D341Med (cell line): ENCODE measurements around the gene KRT38.

Experiments used
- DNase-seq: peaks from one replicate; pipeline ENCODE4 v3.0.0; 2012; ENCODE audit warnings: low spot score

KRT38 gene

DNA sequence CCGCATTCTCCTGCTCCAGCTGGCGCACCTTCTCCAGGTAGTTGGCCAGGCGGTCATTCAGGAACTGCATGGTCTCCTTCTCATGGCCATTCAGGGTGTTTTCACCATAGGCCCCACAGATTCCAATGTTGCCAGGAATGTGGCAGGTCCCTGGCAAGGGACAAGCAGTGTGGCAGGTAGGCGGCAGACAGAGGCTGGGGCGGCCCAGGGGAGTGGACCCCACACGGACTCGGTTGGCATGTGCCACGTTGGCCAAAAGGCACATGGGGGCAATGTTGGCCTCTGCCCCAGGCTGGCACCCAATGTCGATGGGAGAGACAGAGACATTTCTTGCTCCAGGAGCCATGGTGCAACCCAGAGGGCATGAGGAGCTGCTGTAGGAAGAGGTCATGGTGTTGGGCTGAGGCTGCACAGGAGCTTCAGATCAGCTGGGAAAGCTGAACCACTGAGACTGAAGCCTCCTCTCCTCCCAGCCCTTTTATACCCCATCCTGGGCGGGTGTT, at the start of gene KRT38:
Gene KRT38, minus strand, starts transcription at position 453 of the 503 bp plus-strand sequence. Its CDS starts 62 bp downstream, at position 391.
- no peak for DNase-seq

DNA sequence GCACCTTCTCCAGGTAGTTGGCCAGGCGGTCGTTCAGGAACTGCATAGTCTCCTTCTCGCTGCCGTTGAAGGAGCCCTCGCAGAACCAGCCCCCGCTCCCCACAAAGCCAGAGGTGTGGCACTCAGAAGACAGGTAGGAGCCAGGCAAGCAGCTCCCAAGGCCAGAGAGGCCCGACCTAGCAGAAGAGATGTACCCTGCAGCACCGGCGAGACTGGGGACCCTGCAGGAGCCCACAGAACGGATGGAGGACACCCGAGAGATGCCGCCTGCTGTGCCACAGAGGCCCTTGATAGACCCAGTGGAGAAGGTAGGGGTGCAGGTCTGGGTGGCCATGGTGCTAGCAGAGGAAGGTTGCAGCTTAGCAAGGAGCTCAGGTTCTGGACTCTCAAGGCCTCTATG, 48.7 kb upstream of the KRT38 start, which contains the start of gene KRT36:
Gene KRT36, minus strand, starts transcription at position 380 of the 400 bp plus-strand sequence. Its CDS starts 46 bp downstream, at position 334.
- no peak for DNase-seq

DNA sequence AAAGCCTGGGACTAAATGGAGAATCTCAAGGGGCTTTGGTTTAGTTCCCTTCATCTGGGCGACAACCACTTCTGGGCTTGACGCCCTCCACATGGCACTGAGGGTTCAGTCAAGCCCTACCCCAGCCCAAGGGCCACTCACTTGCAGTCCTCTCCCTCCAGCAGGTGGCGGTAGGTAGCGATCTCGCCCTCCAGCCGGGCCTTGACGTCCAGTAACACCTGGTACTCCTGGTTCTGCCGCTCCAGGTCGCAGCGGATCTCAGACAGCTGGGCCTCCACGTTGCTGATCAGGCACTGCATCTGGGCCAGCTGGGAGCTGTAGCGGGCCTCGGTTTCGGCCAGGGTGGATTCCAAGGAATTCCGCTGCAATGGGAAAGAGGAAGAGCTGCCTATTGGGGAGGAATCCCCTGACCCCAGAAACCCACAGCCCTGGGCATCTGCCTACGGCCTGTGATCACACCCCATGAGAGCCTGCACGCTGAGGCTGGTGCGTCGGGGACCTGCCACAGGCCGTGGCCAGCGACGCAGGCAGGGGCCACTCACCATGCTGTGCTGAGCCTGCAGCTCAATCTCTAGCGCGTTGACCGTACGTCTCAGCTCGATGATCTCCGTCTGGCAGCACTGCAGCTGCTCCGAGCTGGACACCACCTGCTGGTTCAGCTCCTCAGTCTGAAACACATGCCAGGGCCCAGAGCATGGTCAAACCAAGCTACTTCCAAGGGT, 46.2 kb upstream of the KRT38 start:
- peak; percentile 72 for DNase-seq

DNA sequence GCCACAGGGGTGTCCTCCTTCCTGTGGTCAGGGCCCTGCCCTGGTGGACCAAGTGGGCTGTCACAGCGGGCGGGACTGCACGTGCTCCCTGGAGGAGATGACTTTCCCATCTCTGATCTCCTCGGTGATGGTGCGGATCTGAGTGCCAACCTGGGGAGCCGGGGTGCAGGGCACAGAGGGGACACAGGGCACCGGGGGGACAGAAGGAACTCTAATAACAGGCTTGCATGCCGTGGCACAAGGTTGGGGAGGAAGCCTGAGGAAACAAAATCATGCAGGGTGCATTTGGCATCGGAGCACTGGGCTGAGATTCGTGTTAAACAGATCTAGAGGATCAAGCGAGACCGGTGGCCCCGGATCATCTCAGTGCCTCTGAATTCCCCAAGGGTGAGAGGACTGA, 45.5 kb upstream of the KRT38 start:
- DNase-seq = no peak

DNA sequence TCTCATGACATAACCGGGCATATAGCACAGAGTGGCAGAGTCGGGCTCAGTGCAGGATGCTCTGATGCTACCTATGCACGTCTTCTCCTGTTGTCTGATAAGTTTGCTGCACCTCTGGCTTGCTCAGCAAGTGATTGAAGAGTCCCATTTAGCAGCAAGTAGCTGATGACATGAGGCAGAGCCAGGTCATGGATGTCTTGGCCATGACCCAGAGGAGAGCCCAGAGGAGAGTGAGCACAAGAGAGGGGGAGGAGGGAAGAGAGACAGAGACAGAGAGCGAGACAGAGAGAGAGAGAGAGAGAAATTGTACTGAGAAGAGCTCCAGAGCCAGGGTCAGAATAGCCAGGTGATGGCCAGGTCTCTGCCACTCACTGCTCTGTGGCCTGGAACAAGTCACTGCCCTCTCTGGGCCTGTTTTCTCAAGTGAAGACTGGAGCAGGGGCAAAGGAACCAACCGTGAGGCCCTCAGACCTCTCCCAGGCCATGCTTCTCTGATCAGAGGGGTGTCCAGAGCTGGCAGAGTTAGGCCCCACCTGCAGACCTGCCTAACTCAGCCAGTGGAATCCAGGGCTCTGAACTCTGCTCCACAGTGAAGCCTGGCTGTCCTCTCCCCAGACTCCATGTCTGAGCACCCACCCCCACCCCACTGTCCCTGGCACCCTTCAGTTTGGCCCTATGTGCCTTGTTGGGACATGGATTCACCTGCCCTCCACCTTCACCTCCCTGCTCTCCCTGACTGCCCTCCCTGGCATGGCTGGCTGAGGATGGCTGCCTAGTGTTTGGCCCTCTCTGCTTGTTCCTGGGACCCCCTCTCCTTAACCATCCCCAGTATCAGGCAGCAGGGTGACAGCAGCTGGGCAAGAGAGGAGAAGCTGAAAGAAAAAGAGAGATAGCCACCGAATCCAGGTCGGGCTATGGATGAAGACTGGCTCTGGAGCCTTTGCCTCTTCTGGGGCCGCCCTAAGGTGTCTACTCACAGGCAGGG, 44.4 kb upstream of the KRT38 start:
- no peak for DNase-seq

DNA sequence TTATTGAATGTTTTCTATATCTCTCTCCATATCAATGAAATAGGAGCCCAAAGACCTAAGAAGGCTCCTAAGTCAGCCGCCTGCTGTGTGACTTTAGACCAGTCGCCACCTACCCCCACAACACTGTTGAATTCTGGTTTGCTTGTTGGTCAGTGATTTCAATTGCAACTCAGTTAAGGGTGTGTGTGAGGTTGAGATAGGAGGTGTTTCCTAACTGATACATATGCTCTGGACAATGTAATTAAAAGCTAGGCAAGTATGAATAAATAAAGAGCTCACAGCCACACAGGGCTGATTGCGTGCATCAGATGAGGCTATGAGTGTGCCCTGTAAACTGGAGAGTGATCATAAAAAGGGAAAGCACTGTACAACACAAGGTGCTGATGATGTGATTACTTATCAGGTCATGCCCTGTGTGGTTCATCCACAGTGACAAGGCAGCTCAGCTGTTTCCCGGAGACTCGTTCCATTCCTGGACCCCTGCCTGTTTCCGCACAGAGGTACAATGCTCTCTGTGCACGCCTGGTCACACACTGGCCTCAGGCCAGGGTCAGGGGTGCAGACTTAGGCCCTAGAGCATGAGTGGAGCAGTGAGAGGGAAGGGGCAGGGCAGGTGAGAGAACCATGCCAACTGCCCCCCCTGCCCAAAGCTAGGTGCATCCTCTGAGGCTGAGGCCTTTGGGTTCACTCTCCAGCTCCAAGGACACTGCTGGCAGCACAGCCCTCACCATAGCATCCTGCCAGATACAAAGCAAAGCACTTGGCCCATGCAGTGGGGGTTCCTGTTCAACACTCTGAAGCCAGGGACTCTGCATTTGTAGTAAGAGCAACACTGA, 43.4 kb upstream of the KRT38 start:
- DNase-seq = no peak

DNA sequence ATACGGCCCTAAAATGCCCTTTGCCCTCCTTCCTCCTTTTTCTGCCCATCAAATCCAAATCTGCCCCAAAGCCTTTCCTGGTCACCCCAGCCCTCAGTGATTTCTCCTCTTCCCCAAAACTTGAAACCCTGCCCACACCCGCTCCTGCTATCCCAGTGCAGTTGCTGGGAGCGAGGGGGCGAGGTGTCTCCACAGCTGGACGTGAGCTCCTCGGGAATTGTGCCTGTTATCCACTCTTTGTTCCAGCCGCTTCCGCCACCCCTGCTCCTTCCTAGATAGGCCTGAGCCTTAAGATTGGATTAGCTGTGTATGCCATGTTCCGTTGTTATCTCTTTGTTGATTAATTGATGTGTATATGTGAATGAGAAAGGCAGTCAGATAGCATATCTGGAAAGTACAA, 42.7 kb upstream of the KRT38 start:
- no peak for DNase-seq

DNA sequence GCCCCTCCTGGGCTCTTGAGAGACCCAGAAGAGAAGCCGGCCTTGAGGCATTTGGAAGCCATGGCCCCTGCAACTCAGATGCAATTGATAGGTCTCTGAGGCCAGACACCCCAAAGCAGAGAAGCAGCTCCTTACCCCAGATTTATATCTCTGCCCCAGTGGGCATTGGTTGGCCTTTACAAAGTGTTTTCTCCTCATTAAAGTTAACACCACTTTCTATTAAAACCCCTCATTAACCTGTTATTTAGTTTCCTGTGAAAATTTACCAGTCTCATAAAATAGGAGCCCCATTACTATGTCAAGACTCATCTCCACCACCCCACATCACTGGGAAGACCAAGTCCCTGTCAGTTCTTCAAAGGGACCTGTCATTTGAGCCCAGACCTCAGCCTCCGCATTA, 40.3 kb upstream of the KRT38 start, which contains the start of gene KRT35:
Gene KRT35, minus strand, starts transcription at position 116 of the 400 bp plus-strand sequence. Its CDS starts 54 bp downstream, at position 62.
- DNase-seq = no peak

DNA sequence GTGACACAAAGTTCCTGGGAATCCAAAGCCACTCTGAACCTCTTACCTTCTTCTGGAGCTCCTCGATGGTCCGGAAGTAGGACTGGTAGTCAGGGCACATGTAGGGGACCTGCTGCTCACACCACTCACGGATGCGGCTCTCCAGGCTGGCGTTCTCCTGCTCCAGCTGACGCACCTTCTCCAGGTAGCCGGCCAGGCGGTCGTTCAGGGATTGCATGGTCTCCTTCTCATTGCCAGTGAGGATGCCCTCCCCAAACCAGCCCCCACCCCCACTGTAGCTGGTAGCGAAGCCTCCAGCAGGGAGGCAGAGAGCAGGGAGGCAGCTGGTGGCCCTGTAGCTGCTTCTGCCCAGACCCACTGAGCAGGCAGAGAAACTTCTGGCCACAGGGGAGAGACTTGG, 39.8 kb upstream of the KRT38 start:
- DNase-seq = no peak

DNA sequence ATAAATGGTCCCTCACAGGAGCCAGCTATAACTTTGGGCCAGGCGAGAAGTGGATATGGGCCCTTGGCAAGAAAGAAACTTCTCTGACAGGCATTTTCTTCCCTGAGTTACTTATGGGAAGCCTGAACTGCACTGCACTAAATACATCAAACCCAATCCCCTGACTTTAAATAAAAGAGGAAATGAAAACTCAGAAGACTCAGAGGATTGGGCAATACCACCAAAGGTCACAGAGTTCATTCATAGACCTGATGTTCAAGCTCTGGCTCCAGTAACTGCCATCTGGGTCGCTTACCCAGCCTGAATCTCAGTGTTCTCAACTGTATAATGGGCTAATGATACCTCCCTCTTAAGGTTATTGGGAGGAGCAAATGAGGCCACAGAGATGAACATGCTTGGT, 39.4 kb upstream of the KRT38 start:
- no peak for DNase-seq

DNA sequence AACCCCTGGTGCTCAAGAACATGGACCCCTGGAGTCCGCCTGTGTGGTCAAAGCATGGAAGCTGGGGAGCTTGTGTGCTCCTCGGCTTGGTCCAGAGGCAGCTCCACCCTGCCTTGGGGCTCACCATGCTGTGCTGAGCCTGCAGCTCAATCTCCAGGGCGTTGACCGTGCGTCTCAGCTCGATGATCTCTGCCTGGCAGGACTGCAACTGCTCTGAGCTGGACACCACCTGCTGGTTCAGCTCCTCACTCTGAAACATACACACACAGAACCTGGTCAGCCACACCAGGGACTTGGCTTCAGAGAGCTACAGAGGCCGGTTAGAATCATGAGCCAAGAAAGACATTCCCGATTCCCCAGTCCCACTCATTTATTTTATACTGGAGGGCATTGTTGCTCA, 37.5 kb upstream of the KRT38 start:
- no peak for DNase-seq

DNA sequence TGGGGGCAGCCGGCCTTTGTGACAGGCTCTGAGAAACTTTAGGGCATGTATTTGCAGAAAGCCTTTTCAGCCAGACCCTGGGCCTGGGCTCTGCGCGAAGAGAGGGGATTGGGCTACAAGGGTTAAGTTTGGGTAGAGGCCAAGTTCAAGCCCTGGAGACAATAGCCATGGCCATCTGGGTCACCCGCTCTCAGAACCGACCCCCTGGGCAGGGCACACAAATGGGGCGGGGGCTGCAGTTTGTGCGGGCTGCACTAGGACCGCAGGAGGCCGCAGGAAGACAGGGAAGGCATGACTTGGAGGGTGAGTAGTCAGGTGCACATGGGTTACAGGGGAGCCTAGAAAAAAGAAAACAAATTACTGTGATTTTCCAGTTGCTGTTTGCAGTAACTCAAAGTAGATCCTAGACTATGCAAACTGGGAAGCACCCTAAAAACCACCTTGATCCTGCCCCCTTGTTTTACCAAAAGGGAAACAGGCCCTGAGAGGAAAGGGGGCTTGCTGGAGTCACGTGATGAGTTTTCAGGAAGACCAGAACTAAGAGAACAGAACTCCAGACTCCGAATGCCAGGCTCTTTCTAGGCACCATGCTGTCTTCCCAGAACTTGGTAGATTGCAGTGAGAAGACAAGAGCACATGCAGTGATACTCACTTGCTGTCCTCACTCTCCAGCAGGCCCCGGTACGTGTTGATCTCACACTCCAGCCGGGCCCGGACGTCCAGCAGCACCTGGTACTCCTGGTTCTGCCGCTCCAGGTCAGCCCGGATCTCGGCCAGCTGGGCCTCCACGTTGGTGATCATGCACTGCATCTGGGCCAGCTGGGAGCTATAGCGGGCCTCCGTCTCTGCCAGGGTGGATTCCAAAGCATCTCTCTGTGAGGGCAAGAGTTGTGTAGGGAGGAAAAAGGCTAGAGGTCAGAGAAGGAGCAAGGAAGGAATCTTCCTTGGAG, 36.4 kb upstream of the KRT38 start:
- no peak for DNase-seq

DNA sequence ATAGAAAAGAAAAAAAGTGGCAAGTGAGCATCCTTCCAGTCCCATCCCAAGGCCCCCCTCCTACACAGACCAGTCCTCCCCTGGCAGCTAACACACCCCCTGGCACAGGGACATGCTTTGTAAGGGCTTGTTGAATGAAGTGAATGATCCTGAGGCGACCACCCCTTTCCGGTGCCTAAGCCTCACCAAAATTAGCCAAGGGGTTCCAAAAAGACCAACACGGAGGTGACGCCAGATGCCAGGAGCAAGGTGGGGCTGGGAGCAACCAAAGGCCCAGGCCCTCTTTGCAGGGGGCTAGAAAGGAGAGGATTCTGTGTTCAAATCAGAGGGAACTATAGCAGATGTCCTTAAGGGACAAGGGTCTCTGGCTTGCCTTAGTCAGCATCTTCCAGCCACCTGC, 34.6 kb upstream of the KRT38 start:
- no peak for DNase-seq

DNA sequence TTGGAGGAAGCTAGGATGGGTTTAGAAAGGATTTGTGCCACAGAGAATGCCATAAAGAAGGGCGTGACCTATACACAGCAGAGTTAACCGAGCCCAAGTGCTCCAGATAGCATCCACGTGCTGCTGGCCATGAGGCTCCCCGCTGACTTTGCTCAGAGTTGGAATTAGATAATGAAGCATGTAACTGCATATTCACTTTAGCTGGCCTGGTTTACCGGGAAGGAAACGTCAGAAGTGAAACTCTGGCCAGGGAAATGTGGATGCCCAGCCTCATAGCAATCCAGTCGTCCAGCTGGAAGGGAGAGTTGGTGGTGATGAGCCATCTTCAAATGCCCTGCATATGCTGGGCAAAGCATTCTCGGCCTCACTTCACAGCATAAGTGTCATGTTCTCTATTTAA, 34.1 kb upstream of the KRT38 start:
- no peak for DNase-seq

DNA sequence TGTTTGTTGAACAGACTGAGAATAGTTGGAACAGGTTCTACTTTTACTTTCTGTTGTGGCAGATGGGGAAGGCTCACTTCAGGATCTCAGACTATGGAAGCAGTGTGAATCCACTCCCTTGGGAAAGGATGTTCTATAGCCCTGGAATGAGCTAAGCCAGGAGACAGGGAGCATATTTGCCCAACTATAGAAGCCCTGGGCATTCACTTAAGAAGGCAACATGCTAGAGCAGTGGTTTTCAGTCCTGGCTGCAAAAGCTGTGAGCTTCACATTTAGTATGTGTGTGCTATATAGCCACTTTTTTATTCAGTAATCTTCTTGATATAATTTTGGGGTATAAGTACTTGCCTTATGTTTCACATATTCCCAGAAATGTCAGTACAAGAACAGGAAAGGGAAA, 27.6 kb upstream of the KRT38 start:
- DNase-seq = no peak

DNA sequence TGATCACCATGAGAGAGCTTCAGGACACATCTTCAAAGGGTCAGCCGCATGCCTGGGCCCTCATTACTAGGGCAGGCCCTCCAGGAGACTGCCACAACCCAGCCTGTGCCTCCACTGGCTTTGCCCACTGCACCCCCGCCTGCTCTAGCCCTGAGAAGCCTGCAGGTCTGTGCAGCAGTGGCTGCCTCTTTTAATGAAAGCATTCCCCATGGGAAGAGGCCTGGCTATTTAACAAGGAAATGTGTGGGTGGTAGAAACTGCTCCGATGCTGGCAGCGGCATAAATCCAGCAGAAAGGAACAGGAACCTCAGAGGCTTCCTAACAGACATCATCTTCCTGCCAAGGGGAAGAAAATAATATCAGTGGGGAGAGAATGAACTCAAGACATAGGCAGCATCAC, 26.8 kb upstream of the KRT38 start:
- DNase-seq = no peak

DNA sequence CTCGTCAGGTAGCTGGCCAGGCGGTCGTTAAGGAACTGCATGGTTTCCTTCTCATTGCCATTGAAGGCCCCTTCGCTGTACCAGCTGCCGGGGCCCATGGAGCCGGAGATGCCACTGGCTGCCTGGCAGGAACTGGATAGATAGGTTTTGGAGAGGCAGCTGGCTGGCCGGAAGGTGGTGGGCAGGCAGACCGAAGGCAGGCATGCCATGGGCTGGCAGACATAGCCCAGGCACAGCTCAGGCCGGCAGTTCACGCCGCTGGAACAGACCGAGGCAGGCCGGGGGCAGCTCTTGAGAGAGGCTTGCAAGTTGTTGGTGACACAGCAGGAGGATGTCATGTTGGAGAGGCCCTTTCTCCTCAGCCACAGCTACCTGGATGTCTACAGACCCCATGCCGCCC, 26.2 kb upstream of the KRT38 start, which contains the start of gene KRT32:
Gene KRT32, minus strand, starts transcription at position 399 of the 400 bp plus-strand sequence. Its CDS starts 61 bp downstream, at position 338.
- DNase-seq = no peak

DNA sequence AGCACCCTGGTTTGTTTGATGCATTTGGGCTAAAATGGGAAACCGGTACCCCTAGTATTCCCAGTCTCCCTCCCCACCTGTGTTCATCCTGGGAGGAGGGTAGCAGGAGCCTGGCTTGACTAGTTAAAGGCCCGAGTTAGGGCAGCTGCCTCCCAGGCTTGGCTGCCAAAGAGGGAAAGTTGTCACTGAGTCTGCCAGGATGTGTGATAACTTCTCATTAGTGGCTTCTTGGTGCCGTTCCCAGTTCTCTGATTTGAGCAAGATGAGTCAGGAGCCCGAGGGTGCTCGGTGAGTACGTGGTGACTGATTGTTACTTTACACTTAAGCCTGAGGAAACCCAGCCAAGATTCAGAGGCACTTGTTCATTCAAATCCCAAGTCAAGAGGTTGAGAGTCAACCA, 23.9 kb upstream of the KRT38 start:
- DNase-seq = no peak

DNA sequence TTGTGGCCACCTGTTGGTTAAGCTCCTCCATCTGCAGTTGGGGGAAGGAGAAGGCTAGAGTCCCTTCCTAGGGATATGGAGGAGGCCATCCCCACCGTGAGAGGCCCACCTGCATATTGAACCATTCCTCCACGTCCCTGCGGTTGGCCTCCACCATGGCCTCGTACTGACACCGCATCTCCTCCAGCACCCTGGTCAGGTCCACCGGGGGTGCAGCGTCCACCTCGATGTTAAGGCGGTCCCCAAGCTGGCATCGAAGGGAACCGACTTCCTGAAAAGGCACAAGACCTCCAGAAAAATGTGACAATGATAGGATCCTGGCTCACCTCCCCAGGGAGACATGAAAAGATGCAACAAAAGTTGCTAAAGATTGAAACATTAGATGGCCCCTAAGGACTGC, 23.4 kb upstream of the KRT38 start:
- no peak for DNase-seq

DNA sequence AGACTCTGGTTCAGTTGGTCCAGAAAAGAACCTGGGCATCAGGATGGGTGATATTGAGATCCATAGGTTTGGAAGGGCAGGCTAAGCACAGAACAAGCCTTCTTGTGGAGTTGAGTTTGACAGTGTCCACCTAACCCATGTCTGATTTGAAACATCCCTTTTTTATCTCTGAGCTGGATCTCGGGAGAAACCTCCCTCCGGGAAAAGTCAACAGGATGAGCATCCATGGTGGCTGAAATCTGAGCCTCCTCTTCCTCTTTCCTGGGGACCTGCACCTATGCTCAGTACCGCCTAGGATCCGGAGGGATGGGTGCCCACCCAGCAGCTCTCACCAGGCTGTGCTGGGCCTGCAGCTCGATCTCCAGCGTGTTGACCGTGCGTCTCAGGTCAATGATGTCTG, 23.0 kb upstream of the KRT38 start:
- DNase-seq = no peak

DNA sequence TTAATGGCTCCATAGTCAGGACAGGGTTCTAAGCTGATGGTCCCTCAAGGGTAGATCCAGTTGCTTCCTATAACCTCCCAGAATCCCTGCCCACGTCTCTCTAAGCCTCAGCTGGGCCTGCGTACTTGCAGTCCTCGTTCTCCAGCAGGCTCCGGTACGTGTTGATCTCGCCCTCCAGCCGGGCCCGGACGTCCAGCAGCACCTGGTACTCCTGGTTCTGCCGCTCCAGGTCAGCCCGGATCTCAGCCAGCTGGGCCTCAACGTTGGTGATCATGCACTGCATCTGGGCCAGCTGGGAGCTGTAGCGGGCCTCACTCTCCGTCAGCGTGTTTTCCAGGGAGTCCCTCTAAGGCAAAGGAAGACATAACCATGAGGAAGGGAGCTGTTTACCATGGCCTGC, 21.9 kb upstream of the KRT38 start:
- DNase-seq = no peak
